Measurements from ENCODE around the gene MLPH.

MLPH gene

GRCh38 chr2:237603049-237603717 lies 116.1 kb downstream of the MLPH start:
- no peaks in the 10 kb centered on the region for H3K27me3 ChIP-seq (ENCODE audit: low read length)
- no peak overlapping the region for H3K27ac ChIP-seq (ENCODE audit: low read depth, low read length)
- TF ChIP-seq EZH2phosphoT487 (conservative IDR thresholded peaks at IDR 0.05; ENCODE audit: low read length) (no peak), CTCF (IDR thresholded peaks at IDR 0.05; ENCODE audit: insufficient read depth, low read length, poor library complexity, severe bottlenecking) (no peak)
- no peak overlapping the region for H3K4me2 ChIP-seq (ENCODE audit: low read depth, low read length, poor library complexity, severe bottlenecking)
- H3K36me3 ChIP-seq (ENCODE audit: low read length), result no peaks in the 10 kb centered on the region
- no peaks in the 10 kb centered on the region for H3F3A ChIP-seq (ENCODE audit: insufficient read depth)
- H4K20me1 ChIP-seq (ENCODE audit: low read depth, low read length), result no peaks in the 10 kb centered on the region
- H3K9me2 ChIP-seq (replicated peaks; ENCODE audit: insufficient read depth, low read length), result no peaks in the 10 kb centered on the region
- no peaks in the 10 kb centered on the region for H3K79me2 ChIP-seq (ENCODE audit: insufficient read depth, low read length)
- H3K9me3 ChIP-seq (ENCODE audit: insufficient read depth, low read length), result no peaks in the 10 kb centered on the region
- no peak overlapping the region for H2AFZ ChIP-seq (ENCODE audit: low read depth, low read length, severe bottlenecking)
- H3K9ac ChIP-seq (ENCODE audit: low read length), result no peak overlapping the region
- no peak overlapping the region for H3K4me3 ChIP-seq (ENCODE audit: insufficient read depth, low read length, poor library complexity, severe bottlenecking)

GRCh38 chr2:237603718-237604362 lies 116.8 kb downstream of the MLPH start:
- no peak overlapping the region for H3K4me3 ChIP-seq (ENCODE audit: insufficient read depth, low read length, poor library complexity, severe bottlenecking)
- H3K9me3 ChIP-seq (ENCODE audit: insufficient read depth, low read length), result no peaks in the 10 kb centered on the region
- no peaks in the 10 kb centered on the region for H3K36me3 ChIP-seq (ENCODE audit: low read length)
- no peaks in the 10 kb centered on the region for H3F3A ChIP-seq (ENCODE audit: insufficient read depth)
- no peak overlapping the region for H3K9ac ChIP-seq (ENCODE audit: low read length)
- H2AFZ ChIP-seq (ENCODE audit: low read depth, low read length, severe bottlenecking), result no peak overlapping the region
- no peak for TF ChIP-seq EZH2phosphoT487 (conservative IDR thresholded peaks at IDR 0.05; ENCODE audit: low read length)
- no peak for TF ChIP-seq CTCF (IDR thresholded peaks at IDR 0.05; ENCODE audit: insufficient read depth, low read length, poor library complexity, severe bottlenecking)
- H3K79me2 ChIP-seq (ENCODE audit: insufficient read depth, low read length), result no peaks in the 10 kb centered on the region
- no peaks in the 10 kb centered on the region for H3K27me3 ChIP-seq (ENCODE audit: low read length)
- no peaks in the 10 kb centered on the region for H3K9me2 ChIP-seq (replicated peaks; ENCODE audit: insufficient read depth, low read length)
- no peak overlapping the region for H3K4me2 ChIP-seq (ENCODE audit: low read depth, low read length, poor library complexity, severe bottlenecking)
- no peaks in the 10 kb centered on the region for H4K20me1 ChIP-seq (ENCODE audit: low read depth, low read length)
- no peak overlapping the region for H3K27ac ChIP-seq (ENCODE audit: low read depth, low read length)

- Histone ChIP-seq H3K27me3 (ENCODE audit: low read length) (no peaks in the 10 kb centered on the region), H2AFZ (ENCODE audit: low read depth, low read length, severe bottlenecking) (no peak overlapping the region), H3K27ac (ENCODE audit: low read depth, low read length) (no peak overlapping the region), H3K9me3 (ENCODE audit: insufficient read depth, low read length) (no peaks in the 10 kb centered on the region), H3F3A (ENCODE audit: insufficient read depth) (no peaks in the 10 kb centered on the region), H3K9ac (ENCODE audit: low read length) (no peak overlapping the region), H3K79me2 (ENCODE audit: insufficient read depth, low read length) (no peaks in the 10 kb centered on the region), H3K36me3 (ENCODE audit: low read length) (no peaks in the 10 kb centered on the region), H4K20me1 (ENCODE audit: low read depth, low read length) (no peaks in the 10 kb centered on the region), H3K4me2 (ENCODE audit: low read depth, low read length, poor library complexity, severe bottlenecking) (no peak overlapping the region), H3K4me3 (ENCODE audit: insufficient read depth, low read length, poor library complexity, severe bottlenecking) (no peak overlapping the region), H3K9me2 (replicated peaks; ENCODE audit: insufficient read depth, low read length) (no peaks in the 10 kb centered on the region)
- TF ChIP-seq EZH2phosphoT487 (conservative IDR thresholded peaks at IDR 0.05; ENCODE audit: low read length), result no peak
- no peak for TF ChIP-seq CTCF (IDR thresholded peaks at IDR 0.05; ENCODE audit: insufficient read depth, low read length, poor library complexity, severe bottlenecking)
Observed at GRCh38 chr2:237604391-237604790, 117.3 kb downstream of the MLPH start.
